Heart left ventricle (tissue), 13 donors: ENCODE results near the gene KCNJ18.

Experiments
- CTCF ChIP-seq, 12 donors: fragments of 200-600 bp; sonication (generic) in 4 of 12; IDR thresholded peaks; one replicate each; pipeline versions ENCODE4 v1.5.0 to v1.8.0; 2018 to 2022; ENCODE audit warnings: antibody characterized with exemption in 12 of 12, mild to moderate bottlenecking in 5 of 12
- POLR2A ChIP-seq, 2 donors: fragments of 450-650 bp; IDR thresholded peaks; one replicate each; pipeline ENCODE4 v1.6.1; 2017; ENCODE audit warnings: antibody characterized with exemption in 2 of 2, mild to moderate bottlenecking in 2 of 2, moderate library complexity in 2 of 2
- donor health status: ischemic (EF 13 %, LVEDD 7.1; RV severe dilation, severe dysfunction).
- donor health status: DM: no; HTN: yes; CAD: no.
- donor health status: DM: no; HTN: no; CAD: no.
- donor health status: ischemic (EF 25% LVEDD 6.9; RV normal size, moderate dysfunction).
- donor health status: ischemic (EF 25% LVEDD 5.7; RV mildly dilated, moderate dysfunction).
- donor health status: ischemic (EF 35%, LVEDD 5.7; RV mildly dilated, moderate dysfunction).
- donor health status: nonischemic (EF 11% LVEDD 7.7; RV severe dilation, severe dysfunction).
- donor health status: DM: yes; HTN: yes; CAD: no.
- donor health status: PGD.
- donor health status: ischemic (EF 29% LVEDD 5.4; RV normal size, mild dysfunction).
- donor health status: nonischemic (EF 23%, LVEDD 6.1; RV moderate dilation, normal function).

- TF ChIP-seq CTCF (IDR thresholded peaks at IDR 0.05) = no peak
- TF ChIP-seq POLR2A (IDR thresholded peaks at IDR 0.05) = no peak
Measured at GRCh38 chr17:21688293-21688949, 3.9 kb upstream of the KCNJ18 start.
